Esophagus squamous epithelium (tissue), 5 donors: Measurements from ENCODE around the gene CCNK. TPM values are rescaled to one million over a fixed set of nuclear protein-coding genes. Genes with fewer than 3 reads are reported as not detected.

Source experiments
- DNase-seq: peaks from one replicate; lab custom pipeline; 2025; lab: John Stamatoyannopoulos, UW
- H3K27ac ChIP-seq, 4 donors: fragments of 200-600 bp; sonication (generic); one replicate each; pipeline ENCODE4 v1.5.1; 2016 to 2019; ENCODE audit warnings: mild to moderate bottlenecking in 1 of 4
- H3K27me3 ChIP-seq, 4 donors: fragments of 200-600 bp; sonication (generic); 1 replicate in 3 of 4; 2 replicates in 1 of 4; pipeline versions ENCODE4 v1.5.1 to v1.6.0; 2017 to 2021; ENCODE audit warnings: antibody characterized with exemption in 1 of 4
- H3K36me3 ChIP-seq, 3 donors: fragments of 200-600 bp; sonication (generic); one replicate each; pipeline ENCODE4 v1.5.1; 2016 to 2019
- H3K4me1 ChIP-seq, 3 donors: fragments of 200-600 bp; sonication (generic); one replicate each; pipeline ENCODE4 v1.5.1; 2017 to 2019
- H3K4me3 ChIP-seq, 4 donors: fragments of 200-600 bp; sonication (generic); 1 replicate in 3 of 4; 2 replicates in 1 of 4; pipeline ENCODE4 v1.5.1; 2016 to 2019; ENCODE audit warnings: mild to moderate bottlenecking in 2 of 4, moderate library complexity in 1 of 4
- H3K9me3 ChIP-seq, 3 donors: fragments of 200-600 bp; sonication (generic); one replicate each; pipeline ENCODE4 v1.5.1; 2016 to 2019
- POLR2A ChIP-seq, 4 donors: fragments of 450-650 bp; IDR thresholded peaks; one replicate each; pipeline ENCODE4 v1.6.1; 2017; ENCODE audit warnings: antibody characterized with exemption in 4 of 4, mild to moderate bottlenecking in 4 of 4, moderate library complexity in 3 of 4
- WGBS, 2 donors: methylation state at CpG; one replicate each; pipeline ENCODE4 v1.1.5; 2018; 5-methylcytosine and 5-hydroxymethylcytosine counted together
- intact Hi-C: fragments of 100-400 bp; cut with DNase I; formaldehyde crosslinking; loops from one replicate; pipeline ENCODE4 v1.15.0; 2022
- total RNA-seq, 4 donors: library from RNA; depleted of rRNA; stranded (reverse); fragments of >200 nt; gene quantifications; one replicate each; pipeline ENCODE4 v1.1.0, GENCODE V29; 2016
- TF ChIP-seq, protein P1 (sequence below), 6 experiments: fragments of 450-650 bp in 4 of 6; fragments of 200-600 bp in 2 of 6; sonication (generic) in 2 of 6; IDR thresholded peaks; one replicate each; pipeline ENCODE4 v1.5.1; 2016 to 2019; ENCODE audit warnings: antibody characterized with exemption in 6 of 6, mild to moderate bottlenecking in 4 of 6, moderate library complexity in 4 of 6
- donor health status: DM: yes; HTN: yes; CAD: no.

The CCNK gene
- total RNA-seq, 4 donors from 2014 or later = 13.4 to 39.9 (median 29.5) TPM

DNA sequence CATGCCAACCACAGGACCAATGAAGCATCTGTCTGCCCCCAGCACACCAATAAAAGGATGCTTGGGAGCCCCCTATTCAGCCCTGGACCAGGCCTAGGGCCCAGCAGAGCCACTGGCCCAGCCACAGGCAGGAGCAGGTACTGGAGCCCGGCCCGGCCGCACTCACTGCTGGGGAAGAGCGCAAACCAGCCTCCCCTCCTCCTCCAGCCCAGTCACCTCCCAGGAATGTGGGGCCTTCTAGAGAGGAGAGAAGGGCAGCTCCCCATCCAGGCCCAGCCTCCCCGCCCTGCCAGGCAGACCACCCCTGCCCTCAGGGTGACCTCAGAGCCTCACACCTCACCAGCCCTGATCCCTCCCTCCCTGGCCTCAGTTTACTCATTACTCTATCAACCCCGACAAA, 56.2 kb downstream of the CCNK start:
- peaks cover 0 to 29% (median 0%) of the 10 kb centered on the region in 3 donors for H3K36me3 ChIP-seq
- 82 to 84% methylated on average over 5 to 6 of the region's 6 CpGs for WGBS, 2 donors
- TF ChIP-seq, protein P1, sequence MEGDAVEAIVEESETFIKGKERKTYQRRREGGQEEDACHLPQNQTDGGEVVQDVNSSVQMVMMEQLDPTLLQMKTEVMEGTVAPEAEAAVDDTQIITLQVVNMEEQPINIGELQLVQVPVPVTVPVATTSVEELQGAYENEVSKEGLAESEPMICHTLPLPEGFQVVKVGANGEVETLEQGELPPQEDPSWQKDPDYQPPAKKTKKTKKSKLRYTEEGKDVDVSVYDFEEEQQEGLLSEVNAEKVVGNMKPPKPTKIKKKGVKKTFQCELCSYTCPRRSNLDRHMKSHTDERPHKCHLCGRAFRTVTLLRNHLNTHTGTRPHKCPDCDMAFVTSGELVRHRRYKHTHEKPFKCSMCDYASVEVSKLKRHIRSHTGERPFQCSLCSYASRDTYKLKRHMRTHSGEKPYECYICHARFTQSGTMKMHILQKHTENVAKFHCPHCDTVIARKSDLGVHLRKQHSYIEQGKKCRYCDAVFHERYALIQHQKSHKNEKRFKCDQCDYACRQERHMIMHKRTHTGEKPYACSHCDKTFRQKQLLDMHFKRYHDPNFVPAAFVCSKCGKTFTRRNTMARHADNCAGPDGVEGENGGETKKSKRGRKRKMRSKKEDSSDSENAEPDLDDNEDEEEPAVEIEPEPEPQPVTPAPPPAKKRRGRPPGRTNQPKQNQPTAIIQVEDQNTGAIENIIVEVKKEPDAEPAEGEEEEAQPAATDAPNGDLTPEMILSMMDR (IDR thresholded peaks at IDR 0.05) = no peak
- no peak for TF ChIP-seq POLR2A (IDR thresholded peaks at IDR 0.05)
- H3K4me1 ChIP-seq = peaks cover 12 to 83% (median 28%) of the 10 kb centered on the region in 3 donors
- H3K9me3 ChIP-seq = no peaks in the 10 kb centered on the region
- no peak overlapping the region for H3K4me3 ChIP-seq
- no peak for DNase-seq
- peak overlapping the region; percentile 5 to 82 (median 61) for H3K27ac ChIP-seq
- intact Hi-C loops = no loop called here
- H3K27me3 ChIP-seq = no peaks in the 10 kb centered on the region

DNA sequence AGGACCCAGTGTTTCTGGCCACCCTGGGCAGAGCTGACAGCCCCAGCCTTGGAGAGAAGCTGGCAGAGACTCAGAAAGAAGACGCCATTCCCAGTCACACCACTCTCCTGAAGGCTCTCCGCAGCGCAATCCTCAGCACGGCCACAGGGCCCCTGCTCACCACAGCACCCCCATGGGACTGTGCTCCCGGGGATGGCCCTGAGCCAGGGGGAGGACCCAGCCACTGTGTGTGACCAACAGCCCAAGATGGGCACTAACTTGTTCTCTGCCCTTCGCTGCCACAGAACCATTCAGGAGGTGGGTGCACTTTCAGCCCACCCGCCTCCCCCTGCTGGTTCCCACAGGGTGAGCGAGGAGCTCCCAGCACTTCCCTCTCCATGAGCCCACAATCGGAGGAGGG, 57.1 kb downstream of the CCNK start:
- Histone ChIP-seq H3K9me3 (no peaks in the 10 kb centered on the region), H3K4me1 (peaks cover 12 to 90% (median 31%) of the 10 kb centered on the region in 3 donors), H3K36me3 (peaks cover 0 to 25% (median 0%) of the 10 kb centered on the region in 3 donors), H3K27ac (peak overlapping the region; percentile 5 to 82 (median 61)), H3K4me3 (no peak overlapping the region), H3K27me3 (no peaks in the 10 kb centered on the region)
- 59 to 60% methylated on average over 3 to 6 of the region's 9 CpGs for WGBS, 2 donors
- TF ChIP-seq, protein P1 (IDR thresholded peaks at IDR 0.05) = no peak
- no peak for TF ChIP-seq POLR2A (IDR thresholded peaks at IDR 0.05)
- intact Hi-C loops = no loop called here
- DNase-seq = no peak

DNA sequence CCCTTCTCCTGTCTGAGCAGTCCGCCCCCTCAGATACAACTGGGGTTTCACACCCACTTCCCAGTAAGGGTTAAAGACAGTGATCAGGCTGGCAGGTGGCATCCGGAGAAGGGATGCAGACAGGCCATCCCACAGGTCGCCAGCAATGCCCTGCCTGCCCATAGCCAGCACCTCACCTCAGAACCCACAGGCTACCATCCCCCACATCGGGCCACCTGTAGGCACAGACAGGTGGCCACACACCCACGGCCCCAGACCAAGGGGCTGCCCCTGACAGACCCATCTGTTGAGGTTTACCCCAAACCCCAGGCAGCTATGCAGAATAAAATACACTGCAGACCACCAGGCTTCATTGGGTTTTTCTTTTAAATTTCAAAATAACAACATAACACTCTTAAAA, 57.5 kb downstream of the CCNK start:
- DNase-seq = no peak
- no peak for TF ChIP-seq POLR2A (IDR thresholded peaks at IDR 0.05)
- TF ChIP-seq, protein P1 (IDR thresholded peaks at IDR 0.05) = no peak
- Histone ChIP-seq H3K36me3 (peaks cover 0 to 20% (median 0%) of the 10 kb centered on the region in 3 donors), H3K27me3 (no peaks in the 10 kb centered on the region), H3K4me3 (no peak overlapping the region), H3K9me3 (no peaks in the 10 kb centered on the region), H3K27ac (peak overlapping the region; percentile 5 to 82 (median 61)), H3K4me1 (peaks cover 12 to 88% (median 31%) of the 10 kb centered on the region in 3 donors)
- 40 to 50% methylated on average over 2 to 4 of the region's 5 CpGs for WGBS, 2 donors
- intact Hi-C loops = no loop called here

DNA sequence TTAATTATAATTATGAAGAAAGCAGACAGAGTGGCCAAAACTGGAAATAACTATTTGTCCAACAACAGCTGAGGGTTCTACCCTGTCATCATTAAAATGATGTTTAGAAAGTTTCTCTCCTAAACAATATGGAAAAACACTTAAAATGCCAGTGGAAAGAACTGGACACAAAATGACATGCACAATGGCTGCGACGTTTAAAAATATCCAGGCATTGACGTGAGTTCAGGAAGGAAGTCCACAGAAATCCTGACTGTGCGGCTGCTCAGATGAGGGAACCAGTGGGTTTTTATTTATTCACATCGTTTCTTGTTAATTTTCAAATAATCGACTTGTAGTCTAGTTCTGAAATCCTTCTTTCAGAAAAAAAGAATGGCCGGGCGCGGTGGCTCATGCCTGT, 58.3 kb downstream of the CCNK start:
- Histone ChIP-seq H3K27ac (peak overlapping the region in 2 of 4 donors; percentile 52 to 70), H3K27me3 (no peaks in the 10 kb centered on the region), H3K36me3 (peaks cover 0 to 18% (median 0%) of the 10 kb centered on the region in 3 donors), H3K4me3 (no peak overlapping the region), H3K9me3 (no peaks in the 10 kb centered on the region), H3K4me1 (peaks cover 12 to 82% (median 31%) of the 10 kb centered on the region in 3 donors)
- no peak for DNase-seq
- TF ChIP-seq, protein P1 (IDR thresholded peaks at IDR 0.05) = no peak
- no peak for TF ChIP-seq POLR2A (IDR thresholded peaks at IDR 0.05)
- 53 to 58% methylated on average over 9 of the region's 9 CpGs for WGBS, 2 donors
- intact Hi-C loops = no loop called here

DNA sequence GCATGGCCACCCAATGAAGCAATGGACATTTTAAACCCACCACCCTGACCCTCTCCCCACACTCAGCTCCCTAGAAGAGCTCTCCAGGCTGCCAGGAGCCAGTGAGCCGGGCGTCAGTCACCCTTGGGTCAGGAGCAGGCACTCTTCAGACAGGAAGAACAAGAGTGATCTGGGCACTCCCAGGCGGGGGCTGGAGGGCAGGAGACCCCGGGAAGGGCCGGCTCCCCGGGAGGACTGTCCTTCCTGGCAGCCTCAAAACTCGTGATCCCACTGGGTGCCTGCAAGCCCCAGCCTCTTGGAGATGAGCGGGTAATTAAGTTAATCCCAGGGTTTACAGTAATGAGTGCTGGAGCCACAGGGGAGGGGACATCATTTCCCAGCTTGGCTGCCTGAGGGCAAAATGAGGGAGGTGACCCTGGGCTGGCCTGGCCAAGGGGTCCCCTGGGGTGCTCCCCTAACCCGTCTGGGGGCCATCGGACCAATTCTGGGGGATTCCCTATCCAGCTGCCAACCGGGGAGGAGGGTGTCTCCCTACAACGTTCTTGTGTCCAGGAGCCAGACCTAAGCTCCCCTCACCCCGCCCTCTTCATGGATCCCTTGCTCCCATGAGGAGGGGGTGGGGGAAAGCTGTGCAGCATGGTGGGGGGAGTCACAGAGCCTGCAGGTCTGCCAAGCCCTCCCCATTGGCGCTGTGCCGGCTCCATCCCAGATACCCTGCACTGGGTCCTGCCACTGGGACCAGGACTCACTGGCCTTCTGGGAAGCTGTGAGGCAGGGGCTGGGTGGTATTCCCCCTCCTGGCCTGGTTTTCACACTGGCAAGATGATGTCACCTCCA, 59.2 kb downstream of the CCNK start:
- Histone ChIP-seq H3K9me3 (no peaks in the 10 kb centered on the region), H3K36me3 (peaks cover 0 to 8% (median 0%) of the 10 kb centered on the region in 3 donors), H3K27ac (peak overlapping the region in 3 of 4 donors; percentile 14 to 70 (median 52)), H3K4me3 (no peak overlapping the region), H3K4me1 (peaks cover 12 to 73% (median 31%) of the 10 kb centered on the region in 3 donors), H3K27me3 (no peaks in the 10 kb centered on the region)
- TF ChIP-seq, protein P1 (IDR thresholded peaks at IDR 0.05) = no peak
- TF ChIP-seq POLR2A (IDR thresholded peaks at IDR 0.05) = no peak
- intact Hi-C loops = no loop called here
- WGBS, 2 donors = 33 to 100% methylated on average over 2 to 3 of the region's 15 CpGs
- no peak for DNase-seq
